Measurements from ENCODE around the gene STPG3.
A peak's percentile ranks its signal among the peaks of the same experiment; 100 is the strongest.
"Not testable (repeated sequence)": the region's sequence is repeated elsewhere in the genome, so short reads cannot be mapped to it uniquely, and the experiment has no call there.

Gene STPG3

DNA sequence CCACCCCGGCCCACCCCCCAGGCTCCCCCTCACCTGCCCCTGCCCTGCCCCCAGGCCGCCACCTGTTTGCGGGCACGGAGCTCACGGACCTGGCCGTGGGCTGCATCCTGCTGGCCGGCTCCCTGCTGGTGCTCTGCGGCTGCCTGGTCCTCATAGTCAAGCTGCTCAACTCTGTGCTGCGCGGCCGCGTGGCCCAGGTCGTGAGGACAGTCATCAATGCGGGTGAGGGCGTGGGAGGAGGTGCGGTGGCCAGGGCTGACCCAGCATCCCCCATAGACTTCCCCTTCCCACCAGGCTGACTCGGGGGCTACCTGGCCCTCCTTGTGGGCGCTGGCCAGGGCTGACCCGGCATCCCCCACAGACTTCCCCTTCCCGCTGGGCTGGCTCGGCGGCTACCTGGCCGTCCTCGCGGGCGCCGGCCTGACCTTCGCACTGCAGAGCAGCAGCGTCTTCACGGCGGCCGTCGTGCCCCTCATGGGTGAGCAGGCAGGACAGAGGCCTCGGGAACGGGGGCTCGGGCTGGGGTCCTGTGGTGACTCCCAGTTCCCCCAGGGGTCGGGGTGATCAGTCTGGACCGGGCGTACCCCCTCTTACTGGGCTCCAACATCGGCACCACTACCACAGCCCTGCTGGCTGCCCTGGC, 16.9 kb upstream of the STPG3 start:
- no peak for DNase-seq (ENCODE audit: low spot score)

DNA sequence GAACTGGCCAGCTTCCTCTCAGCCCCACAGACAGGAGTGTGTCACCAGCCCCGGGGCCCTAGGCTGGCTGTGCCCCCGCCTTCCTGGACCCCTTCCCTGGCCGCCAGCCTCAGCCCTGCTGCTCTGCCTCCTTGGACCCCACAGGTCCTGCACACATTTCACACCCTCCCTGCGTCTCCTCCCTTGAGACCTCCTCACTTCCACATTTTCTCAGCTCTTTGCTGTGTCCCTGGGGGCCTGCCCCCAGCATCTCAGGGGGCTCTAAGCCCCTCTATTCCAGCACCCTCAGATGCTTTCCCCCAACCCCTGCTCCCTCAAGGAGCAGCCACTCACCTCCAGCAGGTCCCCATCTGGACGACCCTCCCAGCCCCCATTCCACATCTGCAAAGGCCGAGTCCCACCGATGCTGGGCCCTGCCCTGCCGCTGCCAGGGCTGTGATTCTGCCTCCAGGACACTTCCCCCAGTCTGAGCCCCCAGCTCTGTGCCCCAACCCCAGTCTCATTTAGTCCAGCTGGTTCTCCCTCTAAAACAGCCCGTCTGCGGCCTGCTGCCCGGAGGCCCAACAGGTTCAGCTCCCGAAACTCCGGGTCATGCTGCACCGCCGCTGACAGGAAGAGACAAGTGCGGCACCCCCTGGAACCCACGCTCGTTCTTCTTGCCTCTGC, 16.2 kb upstream of the STPG3 start:
- no peak for DNase-seq (ENCODE audit: low spot score)

DNA sequence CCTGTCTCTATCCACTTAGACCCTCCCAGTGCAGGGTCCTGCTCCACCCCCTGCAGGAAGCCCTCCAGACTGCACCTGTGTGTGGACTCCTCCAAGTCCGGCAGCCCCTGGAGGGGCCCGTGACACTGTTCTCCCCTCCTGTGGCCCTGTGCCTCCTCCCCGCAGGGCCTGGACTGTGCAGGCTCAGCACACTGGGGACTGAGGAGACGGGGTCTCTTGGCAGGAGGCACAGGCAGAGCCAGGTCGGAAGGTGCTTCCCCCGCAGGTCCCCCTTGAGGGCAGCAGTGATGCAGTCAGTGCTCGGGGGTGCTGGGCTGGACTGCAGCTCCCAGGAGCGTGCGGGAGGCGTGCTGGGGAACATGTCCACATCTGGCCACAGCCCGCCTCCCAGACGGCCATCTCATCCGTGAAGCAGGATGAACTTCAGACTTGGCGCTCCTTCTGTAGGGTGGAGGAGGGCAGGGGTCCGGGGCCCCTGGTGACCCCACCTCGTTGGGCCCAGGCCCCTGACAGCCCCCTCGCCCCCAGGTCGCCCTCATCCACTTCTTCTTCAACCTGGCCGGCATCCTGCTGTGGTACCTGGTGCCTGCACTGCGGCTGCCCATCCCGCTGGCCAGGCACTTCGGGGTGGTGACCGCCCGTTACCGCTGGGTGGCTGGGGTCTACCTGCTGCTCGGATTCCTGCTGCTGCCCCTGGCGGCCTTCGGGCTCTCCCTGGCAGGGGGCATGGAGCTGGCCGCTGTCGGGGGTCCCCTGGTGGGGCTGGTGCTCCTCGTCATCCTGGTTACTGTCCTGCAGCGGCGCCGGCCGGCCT, 15.5 kb upstream of the STPG3 start:
- no peak for DNase-seq (ENCODE audit: low spot score)

DNA sequence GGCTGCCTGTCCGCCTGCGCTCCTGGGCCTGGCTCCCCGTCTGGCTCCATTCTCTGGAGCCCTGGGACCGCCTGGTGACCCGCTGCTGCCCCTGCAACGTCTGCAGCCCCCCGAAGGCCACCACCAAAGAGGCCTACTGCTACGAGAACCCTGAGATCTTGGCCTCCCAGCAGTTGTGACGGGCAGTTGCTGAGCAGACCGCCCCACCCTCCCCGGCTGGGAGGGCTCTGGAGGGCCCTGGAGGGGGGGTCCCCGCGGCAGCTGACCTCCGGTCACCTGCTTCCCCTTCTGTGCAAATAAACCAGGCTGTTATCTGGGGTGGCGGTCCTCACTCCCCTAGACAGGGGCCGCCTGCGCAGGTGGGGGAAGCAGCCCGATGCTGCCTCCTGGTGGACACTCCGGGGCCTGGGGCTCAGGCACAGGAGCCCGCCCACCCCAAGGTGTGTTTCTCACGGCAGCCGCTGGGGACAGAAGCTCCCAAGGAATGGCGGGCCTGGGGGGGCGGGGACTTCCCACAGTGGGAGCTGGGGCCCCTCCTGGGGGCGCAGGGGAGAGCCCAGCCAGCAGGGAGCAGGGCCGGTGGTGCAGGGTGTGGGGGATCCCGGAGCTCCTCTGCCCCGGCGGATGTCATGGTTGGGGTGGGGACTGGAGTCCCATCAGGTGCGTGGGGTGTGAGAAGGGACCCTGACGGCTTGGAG, 14.7 kb upstream of the STPG3 start:
- DNase-seq (ENCODE audit: low spot score): peak; percentile 90

DNA sequence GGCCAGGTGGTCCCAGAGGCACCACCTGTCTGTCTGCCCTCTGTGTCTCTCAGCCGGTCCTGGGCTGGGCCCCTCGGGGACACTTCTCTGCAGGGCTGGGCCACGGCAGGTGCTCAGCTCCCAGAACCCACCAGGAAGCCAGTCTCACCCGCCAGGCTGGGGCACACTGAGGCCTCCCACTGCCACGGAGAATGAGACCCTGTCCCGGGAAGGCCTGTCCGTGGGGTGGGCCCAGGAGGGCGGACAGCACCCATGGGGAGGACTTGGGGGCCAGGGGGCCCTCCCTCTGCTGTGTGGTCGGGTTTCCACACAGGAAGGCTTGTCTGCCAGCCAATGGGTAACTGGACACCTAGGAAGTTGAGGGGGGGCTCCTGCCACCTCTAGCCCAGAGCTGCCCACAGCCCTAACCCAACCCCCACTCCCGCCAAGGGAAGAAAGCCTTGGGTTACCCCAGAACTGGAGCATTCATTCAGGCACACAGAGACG, 14.1 kb upstream of the STPG3 start:
- DNase-seq (ENCODE audit: low spot score): no peak

DNA sequence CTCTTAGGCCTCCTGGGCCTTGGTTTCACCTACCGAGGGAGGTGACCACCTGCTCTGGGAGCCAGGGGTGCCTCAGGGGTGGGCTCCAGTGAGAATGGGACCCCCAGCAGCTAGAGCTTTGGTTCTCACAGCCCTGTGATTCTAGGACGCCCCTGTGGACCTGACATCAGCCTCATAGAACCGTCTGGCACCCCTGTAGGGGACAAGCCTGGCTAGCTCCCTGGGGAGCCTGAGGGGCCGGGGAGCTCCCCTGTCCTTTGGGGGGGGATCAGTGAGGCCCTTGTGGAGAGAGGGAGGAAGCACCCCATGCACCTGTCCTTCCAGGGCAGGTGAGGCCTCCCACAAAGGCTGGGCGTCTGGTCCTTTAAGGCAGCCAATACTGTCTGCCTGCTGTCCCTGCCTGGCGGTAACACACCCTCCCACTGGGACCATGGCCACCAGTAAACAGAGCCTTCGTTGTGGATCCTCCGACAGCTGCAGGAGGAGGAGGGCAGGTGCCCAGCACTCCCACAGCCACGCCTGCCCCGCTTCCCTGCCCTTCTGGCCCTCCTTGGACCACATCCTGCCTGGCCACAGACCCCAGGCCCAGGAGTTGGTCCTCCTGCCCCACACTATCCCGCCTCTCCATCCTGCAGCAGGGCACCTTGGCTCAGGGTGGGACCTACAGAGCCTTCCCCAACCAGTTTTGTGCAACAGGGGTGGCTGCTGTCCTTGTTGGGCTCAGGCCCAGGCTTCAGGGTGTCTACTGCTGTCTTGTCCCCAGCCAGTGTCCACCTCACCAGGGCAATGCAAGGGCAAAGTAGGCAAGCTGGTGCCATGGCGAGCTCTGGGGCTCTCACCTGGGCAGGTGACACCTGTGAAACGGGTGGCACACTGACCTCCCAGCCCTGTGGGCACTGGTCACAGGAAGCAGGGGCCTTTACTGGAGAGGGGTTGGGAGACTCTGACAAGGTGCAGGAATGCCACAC, 13.0 kb upstream of the STPG3 start:
- no peak for DNase-seq (ENCODE audit: low spot score)

DNA sequence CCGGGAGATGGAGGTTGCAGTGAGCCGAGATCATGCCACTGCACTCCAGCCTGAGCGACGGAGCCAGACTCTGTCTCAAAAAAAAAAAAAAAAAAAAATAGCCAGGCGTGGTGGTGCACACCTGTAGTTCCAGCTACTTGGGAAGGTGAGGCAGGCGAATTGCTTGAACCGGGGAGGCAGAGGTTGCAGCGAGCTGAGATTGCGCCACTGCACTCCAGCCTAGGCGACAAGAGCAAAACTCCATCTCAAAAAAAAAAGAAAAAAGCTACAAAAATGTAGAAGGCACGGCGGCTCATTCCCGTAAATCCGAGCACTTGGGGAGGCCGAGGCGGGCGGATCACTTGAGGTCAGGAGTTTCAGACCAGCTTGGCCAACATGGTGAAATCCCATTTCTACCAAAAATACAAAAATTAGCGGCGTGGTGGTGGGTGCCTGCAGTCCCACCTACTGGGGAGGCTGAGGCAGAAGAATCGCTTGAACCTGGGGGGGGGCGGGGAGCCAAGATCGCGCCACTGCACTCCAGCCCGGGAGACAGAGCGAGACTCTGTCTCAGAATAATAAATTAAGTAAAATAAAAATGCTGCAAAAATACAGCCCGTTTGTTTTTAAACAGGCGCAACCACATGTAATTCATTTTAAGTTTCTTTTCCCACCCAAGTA, 11.4 kb upstream of the STPG3 start:
- DNase-seq (ENCODE audit: low spot score): not testable (repeated sequence)

DNA sequence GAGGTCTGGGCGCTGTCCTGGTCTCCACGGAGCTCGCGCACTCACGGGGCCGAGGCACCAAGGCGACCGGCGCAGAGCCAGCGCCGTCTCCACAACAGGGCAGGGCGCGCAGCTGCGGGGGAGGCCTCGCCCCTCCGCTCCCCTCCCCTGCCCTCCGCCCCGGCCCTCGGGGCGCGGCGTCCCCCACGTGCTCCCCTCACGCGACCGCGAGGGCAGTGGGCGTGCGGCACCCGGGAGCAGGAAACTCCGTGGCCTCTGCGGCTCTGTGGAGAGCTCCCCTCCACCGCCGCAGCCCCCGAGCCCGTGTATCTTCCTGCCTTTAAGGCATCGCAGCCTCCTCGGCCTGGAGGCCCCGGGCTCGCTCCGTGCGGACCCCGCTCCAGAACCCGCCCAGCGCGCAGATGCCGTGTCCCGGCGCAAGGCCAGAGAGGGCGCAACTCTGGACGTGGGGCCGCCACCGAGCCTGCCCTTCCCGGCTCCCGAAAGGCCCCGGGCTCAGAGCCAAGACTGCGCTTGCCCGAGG, 10.7 kb upstream of the STPG3 start:
- peak; percentile 66 for DNase-seq (ENCODE audit: low spot score)

DNA sequence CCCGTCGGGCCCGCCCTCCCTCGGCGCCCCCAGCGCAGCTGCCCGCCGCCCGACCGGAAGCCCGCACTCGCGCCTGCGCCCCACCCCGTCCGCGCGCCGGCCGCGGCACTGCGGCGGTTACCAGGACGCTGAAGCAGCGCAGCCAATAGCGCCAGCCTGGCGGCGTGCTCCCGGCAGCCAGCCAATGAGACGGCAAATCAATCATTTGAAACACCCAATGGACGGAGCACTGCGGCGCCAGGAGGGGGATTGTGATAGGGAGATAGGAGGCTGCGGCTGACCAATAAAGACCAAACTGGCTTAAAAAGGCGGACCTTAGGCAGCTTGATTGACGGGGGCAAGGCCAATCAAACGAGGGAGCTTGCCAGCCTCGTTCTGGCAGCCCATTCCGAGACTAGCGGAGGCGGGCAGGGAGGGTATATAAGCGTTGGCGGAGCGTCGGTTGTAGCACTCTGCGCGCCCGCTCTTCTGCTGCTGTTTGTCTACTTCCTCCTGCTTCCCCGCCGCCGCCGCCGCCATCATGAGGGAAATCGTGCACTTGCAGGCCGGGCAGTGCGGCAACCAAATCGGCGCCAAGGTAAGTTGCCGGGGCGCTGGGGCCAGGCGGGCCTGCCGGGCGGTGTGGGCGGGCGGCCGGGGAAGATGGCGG, 10.1 kb upstream of the STPG3 start, which contains the start of gene TUBB4B:
Gene TUBB4B (plus strand): TSS at position 447 of the 649 bp plus-strand sequence. CDS start 74 bp downstream, at position 521.
- peak; percentile 100 for DNase-seq (ENCODE audit: low spot score)

DNA sequence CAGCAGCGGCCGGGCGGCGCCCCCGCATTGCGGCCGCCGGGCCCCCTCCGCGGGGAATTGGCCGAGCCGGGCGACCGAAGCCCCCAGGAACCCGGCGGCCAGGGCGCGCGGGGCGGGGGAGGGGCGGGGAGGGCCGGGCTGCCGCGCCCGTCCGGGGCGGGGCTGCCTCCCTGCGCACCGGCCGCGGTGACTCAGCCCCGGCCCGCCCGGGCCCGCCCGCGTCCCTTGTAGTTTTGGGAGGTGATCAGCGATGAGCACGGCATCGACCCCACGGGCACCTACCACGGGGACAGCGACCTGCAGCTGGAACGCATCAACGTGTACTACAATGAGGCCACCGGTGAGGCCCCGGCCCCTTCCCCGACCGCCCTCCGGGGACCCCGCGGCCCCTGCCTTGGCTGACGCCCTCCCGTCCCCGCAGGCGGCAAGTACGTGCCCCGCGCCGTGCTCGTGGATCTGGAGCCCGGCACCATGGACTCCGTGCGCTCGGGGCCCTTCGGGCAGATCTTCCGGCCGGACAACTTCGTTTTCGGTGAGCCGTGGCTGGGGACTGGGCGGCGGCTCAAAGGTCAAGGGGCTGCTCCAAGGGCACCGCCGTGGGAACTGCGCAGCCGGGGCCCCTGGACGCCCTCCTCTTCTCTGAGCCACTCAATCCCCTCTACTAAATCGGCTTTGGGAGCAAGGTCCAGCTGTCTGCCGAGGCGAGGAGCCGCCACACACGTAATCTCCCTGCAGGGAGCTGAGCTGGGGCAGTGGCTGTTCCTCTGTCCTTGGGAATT, 9.4 kb upstream of the STPG3 start:
- DNase-seq (ENCODE audit: low spot score): peak; percentile 87

DNA sequence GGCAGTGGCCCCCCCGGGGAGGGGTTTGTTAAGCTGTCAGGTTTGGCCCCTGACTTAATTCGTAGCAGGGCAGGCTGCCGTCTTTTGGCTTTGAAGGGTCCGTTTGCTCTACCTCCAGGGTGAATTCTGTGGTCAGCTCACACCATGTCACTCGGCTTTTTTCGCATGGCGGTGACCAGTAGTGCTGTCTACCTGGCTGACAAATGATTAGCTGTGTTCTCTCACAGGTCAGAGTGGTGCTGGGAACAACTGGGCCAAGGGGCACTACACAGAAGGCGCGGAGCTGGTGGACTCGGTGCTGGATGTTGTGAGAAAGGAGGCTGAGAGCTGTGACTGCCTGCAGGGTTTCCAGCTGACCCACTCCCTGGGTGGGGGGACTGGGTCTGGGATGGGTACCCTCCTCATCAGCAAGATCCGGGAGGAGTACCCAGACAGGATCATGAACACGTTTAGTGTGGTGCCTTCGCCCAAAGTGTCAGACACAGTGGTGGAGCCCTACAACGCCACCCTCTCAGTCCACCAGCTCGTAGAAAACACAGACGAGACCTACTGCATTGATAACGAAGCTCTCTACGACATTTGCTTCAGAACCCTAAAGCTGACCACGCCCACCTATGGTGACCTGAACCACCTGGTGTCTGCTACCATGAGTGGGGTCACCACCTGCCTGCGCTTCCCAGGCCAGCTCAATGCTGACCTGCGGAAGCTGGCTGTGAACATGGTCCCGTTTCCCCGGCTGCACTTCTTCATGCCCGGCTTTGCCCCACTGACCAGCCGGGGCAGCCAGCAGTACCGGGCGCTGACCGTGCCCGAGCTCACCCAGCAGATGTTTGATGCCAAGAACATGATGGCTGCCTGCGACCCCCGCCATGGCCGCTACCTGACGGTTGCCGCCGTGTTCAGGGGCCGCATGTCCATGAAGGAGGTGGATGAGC, 8.6 kb upstream of the STPG3 start:
- DNase-seq (ENCODE audit: low spot score): peak; percentile 70

DNA sequence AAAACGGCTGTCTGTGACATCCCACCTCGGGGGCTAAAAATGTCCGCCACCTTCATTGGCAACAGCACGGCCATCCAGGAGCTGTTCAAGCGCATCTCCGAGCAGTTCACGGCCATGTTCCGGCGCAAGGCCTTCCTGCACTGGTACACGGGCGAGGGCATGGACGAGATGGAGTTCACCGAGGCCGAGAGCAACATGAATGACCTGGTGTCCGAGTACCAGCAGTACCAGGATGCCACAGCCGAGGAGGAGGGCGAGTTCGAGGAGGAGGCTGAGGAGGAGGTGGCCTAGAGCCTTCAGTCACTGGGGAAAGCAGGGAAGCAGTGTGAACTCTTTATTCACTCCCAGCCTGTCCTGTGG, 7.8 kb upstream of the STPG3 start:
- not testable (repeated sequence) for DNase-seq (ENCODE audit: low spot score)

DNA sequence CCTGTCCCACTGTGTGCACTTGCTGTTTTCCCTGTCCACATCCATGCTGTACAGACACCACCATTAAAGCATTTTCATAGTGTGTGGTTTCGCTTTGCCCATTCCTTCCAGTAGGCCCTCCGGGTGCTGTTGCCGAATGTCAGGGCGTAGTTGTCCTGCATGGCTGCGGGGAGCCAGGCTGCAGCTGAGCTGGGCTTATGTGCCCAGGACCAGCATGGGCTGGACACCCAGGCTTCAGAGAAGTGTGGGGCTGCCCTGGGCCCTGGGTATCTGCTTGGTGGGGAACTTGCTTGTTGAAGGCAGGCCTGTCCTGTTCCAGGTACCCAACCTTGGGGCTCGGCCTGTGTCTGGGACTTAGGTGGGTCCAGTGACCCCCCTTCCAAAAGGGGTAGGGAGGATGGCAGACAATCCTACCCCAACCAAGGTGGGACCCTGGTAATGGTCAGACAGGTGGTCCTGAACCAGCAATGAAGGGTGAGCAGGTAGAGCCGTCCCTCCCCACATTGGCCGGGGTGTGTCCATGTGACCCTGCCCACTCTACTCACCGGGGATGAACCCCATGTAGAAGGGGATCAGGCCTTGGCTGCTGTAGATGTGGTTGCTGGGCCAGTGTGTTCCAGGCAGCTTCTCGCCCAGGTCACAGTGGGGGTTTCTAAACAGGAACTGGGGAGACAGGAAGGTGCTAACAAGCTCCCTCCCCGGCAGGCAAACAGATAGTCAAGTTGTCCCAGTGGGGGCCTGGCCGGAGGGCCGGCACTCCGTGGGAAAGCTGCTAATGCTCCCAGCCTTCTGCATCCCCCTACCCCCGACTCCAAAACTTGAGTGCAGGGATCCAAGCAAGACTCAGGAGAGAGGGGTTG, 7.2 kb upstream of the STPG3 start:
- DNase-seq (ENCODE audit: low spot score): peak; percentile 50

DNA sequence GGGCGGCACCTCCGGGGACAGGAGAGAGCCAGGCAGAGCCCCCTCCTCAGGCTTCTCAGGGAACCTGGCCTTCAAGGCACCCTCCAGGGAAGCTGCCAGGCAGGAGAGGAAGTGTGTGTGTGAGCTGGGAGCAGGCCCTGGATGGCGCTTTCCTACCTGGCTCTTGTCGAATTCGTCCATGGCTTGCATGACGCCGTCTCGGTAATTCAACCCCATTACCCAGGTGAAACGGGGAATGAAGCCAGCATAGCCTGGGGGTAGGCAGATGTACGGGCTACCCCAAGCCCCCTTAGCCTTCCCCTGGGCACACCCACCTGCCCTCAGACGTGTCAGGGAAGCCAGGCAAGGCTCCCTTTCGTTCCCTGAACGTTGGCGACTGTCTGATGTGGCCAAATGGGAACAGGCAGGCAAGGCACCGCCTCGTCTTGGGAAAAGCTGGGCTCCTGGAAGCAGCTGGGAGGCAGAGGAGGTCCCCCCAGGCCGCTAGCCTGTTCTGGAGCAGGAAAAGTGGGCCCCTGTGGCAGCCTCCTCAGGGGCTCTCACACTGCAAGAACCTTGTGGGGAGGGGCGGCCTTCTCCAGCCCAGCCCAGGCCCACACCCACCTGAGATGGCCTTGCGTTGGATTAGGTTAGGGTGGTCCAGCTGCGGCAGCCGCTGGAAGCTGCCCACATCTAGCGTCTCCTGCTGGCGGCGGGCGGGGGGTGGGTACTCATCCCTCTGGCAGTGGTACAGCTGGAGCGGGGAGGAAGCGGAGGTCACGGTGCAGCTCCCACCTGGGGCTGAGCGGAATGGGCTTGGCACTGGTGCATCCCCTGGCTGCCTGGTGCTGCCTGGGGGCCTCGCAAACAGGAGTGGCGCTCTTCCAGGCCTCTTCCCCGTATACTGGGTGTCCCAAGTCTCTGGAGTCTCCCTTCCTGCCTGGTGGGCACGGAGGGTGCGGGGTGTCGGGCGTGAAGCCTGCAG, 6.3 kb upstream of the STPG3 start:
- peak; percentile 48 for DNase-seq (ENCODE audit: low spot score)

Measured in hematopoietic multipotent progenitor cell treated with erythropoietin and hydrocortisone succinate and interleukin-3 and kit ligand, for 17 days (in vitro differentiated cells).